OCI-LY1 (cell line): Measurements from ENCODE around the gene OLA1.

ENCODE experiments used
- H2AFZ ChIP-seq: fragments of 200-600 bp; sonication (generic), shearing (Covaris generic); 2 replicates; pipeline ENCODE4 v1.6.0; 2014; ENCODE audit warnings: antibody characterized with exemption, mild to moderate bottlenecking, low read length
- H3F3A ChIP-seq: fragments of 200-600 bp; sonication (generic), shearing (Covaris generic); 2 replicates; pipeline ENCODE4 v1.6.0; 2014; ENCODE audit warnings: mild to moderate bottlenecking, antibody characterized with exemption, low read length, moderate library complexity; ENCODE audit not compliant: insufficient read depth
- H3K27ac ChIP-seq: fragments of 200-600 bp; sonication (generic); 2 replicates; pipeline ENCODE4 v1.5.1; 2014; ENCODE audit warnings: low read length, mixed run types, mild to moderate bottlenecking, low read depth; ENCODE audit not compliant: poor library complexity, severe bottlenecking
- H3K27me3 ChIP-seq: fragments of 200-600 bp; sonication (generic); 2 replicates; pipeline ENCODE4 v1.6.0; 2014; ENCODE audit warnings: antibody characterized with exemption, mild to moderate bottlenecking, low read length, moderate library complexity; ENCODE audit not compliant: insufficient read depth
- H3K36me3 ChIP-seq: fragments of 200-600 bp; sonication (generic); 2 replicates; pipeline ENCODE4 v1.6.1; 2014; ENCODE audit warnings: mild to moderate bottlenecking, antibody characterized with exemption, low read length, moderate library complexity, mixed read lengths; ENCODE audit not compliant: insufficient read depth
- H3K4me1 ChIP-seq: fragments of 200-600 bp; sonication (generic); 2 replicates; pipeline ENCODE4 v1.5.1; 2014; ENCODE audit warnings: mild to moderate bottlenecking, low read length, moderate library complexity; ENCODE audit not compliant: insufficient read depth, severe bottlenecking
- H3K4me2 ChIP-seq: fragments of 200-600 bp; sonication (generic), shearing (Covaris generic); 2 replicates; pipeline ENCODE4 v1.6.1; 2014; ENCODE audit warnings: low read length
- H3K4me3 ChIP-seq: fragments of 200-600 bp; sonication (generic); 2 replicates; pipeline ENCODE4 v1.5.1; 2014; ENCODE audit warnings: low read length, low read depth, mild to moderate bottlenecking, mixed read lengths; ENCODE audit not compliant: poor library complexity, severe bottlenecking
- H3K79me2 ChIP-seq: fragments of 200-600 bp; shearing (Covaris generic); 2 replicates; pipeline ENCODE4 v1.6.1; 2016; ENCODE audit warnings: mixed run types, low read length, mixed read lengths; ENCODE audit not compliant: insufficient read depth
- H3K9ac ChIP-seq: fragments of 200-600 bp; sonication (generic), shearing (Covaris generic); 2 replicates; pipeline ENCODE4 v1.6.1; 2014; ENCODE audit warnings: mild to moderate bottlenecking, low read length, mixed read lengths
- H3K9me2 ChIP-seq: fragments of 200-600 bp; sonication (generic), shearing (Covaris generic); 2 replicates; pipeline ENCODE4 v1.6.1; 2014; ENCODE audit warnings: low read depth, mild to moderate bottlenecking, low read length, mixed read lengths
- H3K9me3 ChIP-seq: fragments of 200-600 bp; shearing (Covaris generic); 2 replicates; pipeline ENCODE4 v1.6.1; 2014; ENCODE audit warnings: low read length, mixed read lengths
- H4K20me1 ChIP-seq: fragments of 200-600 bp; sonication (generic), shearing (Covaris generic); 2 replicates; pipeline ENCODE4 v1.6.0; 2016; ENCODE audit warnings: mild to moderate bottlenecking, low read length; ENCODE audit not compliant: insufficient read depth
- EZH2 ChIP-seq: fragments of 200-600 bp; sonication (generic), shearing (Covaris generic); IDR thresholded peaks from 2 replicates; pipeline ENCODE4 v1.8.0; 2017; ENCODE audit warnings: borderline replicate concordance, mixed run types, mild to moderate bottlenecking, antibody characterized with exemption, low read length, moderate library complexity, mixed read lengths
- TF ChIP-seq, protein P1 (sequence below): fragments of 200-600 bp; sonication (generic), shearing (Covaris generic); IDR thresholded peaks from 2 replicates; pipeline ENCODE4 v1.5.1; 2017; ENCODE audit warnings: mild to moderate bottlenecking, antibody characterized with exemption, low read length, moderate library complexity, mixed read lengths

Gene OLA1

DNA sequence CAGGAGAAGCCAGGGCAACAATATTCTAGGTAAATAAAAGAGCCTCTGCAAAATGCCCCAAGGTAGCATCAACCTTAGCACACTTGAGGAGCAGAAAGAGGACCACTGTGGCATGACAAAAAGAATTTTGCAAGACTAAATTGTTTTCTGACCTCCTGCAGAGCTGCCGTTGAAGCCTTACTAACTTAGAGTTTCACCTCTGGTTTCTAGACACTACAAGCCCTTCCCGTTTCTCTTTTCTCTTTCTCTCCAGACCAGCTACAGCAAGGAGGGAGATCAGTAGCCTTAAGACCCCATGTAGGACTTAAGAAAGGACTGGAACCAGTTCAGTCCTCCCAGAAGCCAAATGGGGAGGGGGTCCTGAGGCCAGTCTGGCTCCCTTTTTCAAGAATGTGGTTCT lies 209.9 kb downstream of the OLA1 start:
- no peaks in the 10 kb centered on the region for H3K9me2 ChIP-seq
- no peaks in the 10 kb centered on the region for H3K79me2 ChIP-seq
- H3K9me3 ChIP-seq = no peaks in the 10 kb centered on the region
- no peaks in the 10 kb centered on the region for H3K27me3 ChIP-seq
- no peaks in the 10 kb centered on the region for H3F3A ChIP-seq
- no peaks in the 10 kb centered on the region for H4K20me1 ChIP-seq
- no peaks in the 10 kb centered on the region for H3K36me3 ChIP-seq
- no peak overlapping the region for H2AFZ ChIP-seq
- H3K4me2 ChIP-seq = no peak overlapping the region
- H3K9ac ChIP-seq = no peak overlapping the region
- H3K4me1 ChIP-seq = peaks cover 6% of the 10 kb centered on the region
- no peak overlapping the region for H3K4me3 ChIP-seq
- TF ChIP-seq, protein P1, sequence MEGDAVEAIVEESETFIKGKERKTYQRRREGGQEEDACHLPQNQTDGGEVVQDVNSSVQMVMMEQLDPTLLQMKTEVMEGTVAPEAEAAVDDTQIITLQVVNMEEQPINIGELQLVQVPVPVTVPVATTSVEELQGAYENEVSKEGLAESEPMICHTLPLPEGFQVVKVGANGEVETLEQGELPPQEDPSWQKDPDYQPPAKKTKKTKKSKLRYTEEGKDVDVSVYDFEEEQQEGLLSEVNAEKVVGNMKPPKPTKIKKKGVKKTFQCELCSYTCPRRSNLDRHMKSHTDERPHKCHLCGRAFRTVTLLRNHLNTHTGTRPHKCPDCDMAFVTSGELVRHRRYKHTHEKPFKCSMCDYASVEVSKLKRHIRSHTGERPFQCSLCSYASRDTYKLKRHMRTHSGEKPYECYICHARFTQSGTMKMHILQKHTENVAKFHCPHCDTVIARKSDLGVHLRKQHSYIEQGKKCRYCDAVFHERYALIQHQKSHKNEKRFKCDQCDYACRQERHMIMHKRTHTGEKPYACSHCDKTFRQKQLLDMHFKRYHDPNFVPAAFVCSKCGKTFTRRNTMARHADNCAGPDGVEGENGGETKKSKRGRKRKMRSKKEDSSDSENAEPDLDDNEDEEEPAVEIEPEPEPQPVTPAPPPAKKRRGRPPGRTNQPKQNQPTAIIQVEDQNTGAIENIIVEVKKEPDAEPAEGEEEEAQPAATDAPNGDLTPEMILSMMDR = no peak
- TF ChIP-seq EZH2 = no peak
- no peak overlapping the region for H3K27ac ChIP-seq

DNA sequence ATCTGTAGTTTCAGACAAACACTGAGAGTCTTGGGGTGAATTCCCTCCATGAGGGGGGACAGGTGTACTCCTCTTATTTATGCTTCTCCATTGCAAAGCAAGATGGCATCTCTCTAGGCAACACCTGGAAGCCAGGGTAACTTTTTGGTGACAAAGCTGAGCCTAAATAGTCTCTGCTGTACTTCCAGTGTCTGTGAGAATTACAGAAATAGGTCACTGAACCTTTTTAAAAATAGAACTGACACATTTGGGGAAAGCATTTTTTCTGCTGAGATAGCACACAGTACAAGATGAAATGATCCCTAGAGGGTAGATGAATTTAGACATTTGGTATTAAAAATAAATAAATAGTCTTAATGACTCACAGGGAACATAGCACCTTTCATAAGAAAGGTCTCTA lies 211.5 kb downstream of the OLA1 start:
- Histone ChIP-seq H3F3A (no peaks in the 10 kb centered on the region), H2AFZ (no peak overlapping the region), H3K27ac (no peak overlapping the region), H3K4me3 (no peak overlapping the region), H4K20me1 (no peaks in the 10 kb centered on the region), H3K9me3 (no peaks in the 10 kb centered on the region), H3K79me2 (no peaks in the 10 kb centered on the region), H3K4me1 (peaks cover 10% of the 10 kb centered on the region), H3K27me3 (no peaks in the 10 kb centered on the region), H3K36me3 (no peaks in the 10 kb centered on the region), H3K9me2 (no peaks in the 10 kb centered on the region), H3K4me2 (no peak overlapping the region), H3K9ac (no peak overlapping the region)
- TF ChIP-seq, protein P1 = no peak
- no peak for TF ChIP-seq EZH2

GRCh38 chr2:174035981-174036742 lies 212.2 kb downstream of the OLA1 start:
- Histone ChIP-seq H3K9ac (no peak overlapping the region), H2AFZ (no peak overlapping the region), H3K4me1 (peaks cover 13% of the 10 kb centered on the region)

More at GRCh38 chr2:174035981-174036742, 212.2 kb downstream of the OLA1 start:
- Histone ChIP-seq H3K9me2 (no peaks in the 10 kb centered on the region), H4K20me1 (no peaks in the 10 kb centered on the region), H3K36me3 (no peaks in the 10 kb centered on the region), H3K9me3 (no peaks in the 10 kb centered on the region), H3K4me3 (no peak overlapping the region), H3K79me2 (no peaks in the 10 kb centered on the region), H3K4me2 (no peak overlapping the region), H3K27ac (no peak overlapping the region), H3K27me3 (0 out of 2 replicates have a peak, but pooled peaks cover under 1% of the 10 kb centered on the region), H3F3A (no peaks in the 10 kb centered on the region)
- TF ChIP-seq, protein P1 = peak; percentile 44
- TF ChIP-seq EZH2 = no peak
